GM20000 (cell line): ENCODE data around the gene NANOS3.

ENCODE experiments used
- DNase-seq: peaks from one replicate; pipeline ENCODE4 v3.0.0; 2012; ENCODE audit warnings: low spot score
- TF ChIP-seq, protein P1 (sequence below): IDR thresholded peaks from 2 replicates; pipeline ENCODE4 v1.5.1; 2012; ENCODE audit warnings: mild to moderate bottlenecking, control low read depth; ENCODE audit errors: extremely low read depth, missing control alignments

The NANOS3 gene

DNA sequence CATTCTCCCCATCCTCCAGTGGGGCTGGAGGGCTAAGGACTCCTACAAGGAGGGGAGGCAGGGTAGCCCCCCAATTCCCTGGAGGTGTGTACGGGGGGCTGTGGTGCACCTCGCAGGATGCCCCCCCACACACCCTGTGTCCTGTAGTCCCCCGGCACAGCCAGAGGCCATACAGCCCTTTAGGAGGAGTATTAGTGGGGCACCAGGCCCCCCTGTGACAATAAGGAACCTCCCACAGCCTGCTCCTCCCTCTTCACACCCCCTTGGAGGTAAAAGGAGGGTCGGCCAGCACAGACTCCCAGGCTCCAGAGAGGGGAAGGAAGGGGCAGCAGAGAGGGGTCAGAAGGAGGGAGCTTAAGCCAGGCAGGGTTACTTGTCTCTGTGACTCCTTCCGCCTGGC lies at the start of gene NANOS3:
Gene NANOS3 (plus strand): TSS at position 301 of the 400 bp plus-strand sequence. CDS start 115 bp downstream, outside the sequence.
- TF ChIP-seq, protein P1, sequence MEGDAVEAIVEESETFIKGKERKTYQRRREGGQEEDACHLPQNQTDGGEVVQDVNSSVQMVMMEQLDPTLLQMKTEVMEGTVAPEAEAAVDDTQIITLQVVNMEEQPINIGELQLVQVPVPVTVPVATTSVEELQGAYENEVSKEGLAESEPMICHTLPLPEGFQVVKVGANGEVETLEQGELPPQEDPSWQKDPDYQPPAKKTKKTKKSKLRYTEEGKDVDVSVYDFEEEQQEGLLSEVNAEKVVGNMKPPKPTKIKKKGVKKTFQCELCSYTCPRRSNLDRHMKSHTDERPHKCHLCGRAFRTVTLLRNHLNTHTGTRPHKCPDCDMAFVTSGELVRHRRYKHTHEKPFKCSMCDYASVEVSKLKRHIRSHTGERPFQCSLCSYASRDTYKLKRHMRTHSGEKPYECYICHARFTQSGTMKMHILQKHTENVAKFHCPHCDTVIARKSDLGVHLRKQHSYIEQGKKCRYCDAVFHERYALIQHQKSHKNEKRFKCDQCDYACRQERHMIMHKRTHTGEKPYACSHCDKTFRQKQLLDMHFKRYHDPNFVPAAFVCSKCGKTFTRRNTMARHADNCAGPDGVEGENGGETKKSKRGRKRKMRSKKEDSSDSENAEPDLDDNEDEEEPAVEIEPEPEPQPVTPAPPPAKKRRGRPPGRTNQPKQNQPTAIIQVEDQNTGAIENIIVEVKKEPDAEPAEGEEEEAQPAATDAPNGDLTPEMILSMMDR, result no peak
- no peak for DNase-seq

DNA sequence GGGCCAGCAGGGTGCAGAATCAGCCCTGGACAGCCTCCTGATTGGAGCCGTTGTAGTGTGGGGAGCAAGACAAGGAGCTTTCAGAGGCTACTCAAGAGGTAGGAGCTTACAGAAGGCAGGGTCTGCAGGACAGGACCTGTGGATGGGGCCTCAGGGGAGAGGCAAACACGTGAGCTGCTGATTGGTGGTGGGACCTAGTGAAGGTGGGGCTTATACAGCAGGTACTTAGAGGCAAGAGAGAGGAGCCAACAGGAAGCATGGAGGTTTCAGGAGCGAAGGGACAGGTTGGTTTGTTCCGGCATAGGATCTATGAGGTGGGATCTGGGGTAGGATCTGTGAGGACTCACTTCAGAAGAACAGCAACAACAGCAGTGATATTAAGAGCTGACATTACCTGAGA lies 49.3 kb upstream of the NANOS3 start:
- no peak for DNase-seq

DNA sequence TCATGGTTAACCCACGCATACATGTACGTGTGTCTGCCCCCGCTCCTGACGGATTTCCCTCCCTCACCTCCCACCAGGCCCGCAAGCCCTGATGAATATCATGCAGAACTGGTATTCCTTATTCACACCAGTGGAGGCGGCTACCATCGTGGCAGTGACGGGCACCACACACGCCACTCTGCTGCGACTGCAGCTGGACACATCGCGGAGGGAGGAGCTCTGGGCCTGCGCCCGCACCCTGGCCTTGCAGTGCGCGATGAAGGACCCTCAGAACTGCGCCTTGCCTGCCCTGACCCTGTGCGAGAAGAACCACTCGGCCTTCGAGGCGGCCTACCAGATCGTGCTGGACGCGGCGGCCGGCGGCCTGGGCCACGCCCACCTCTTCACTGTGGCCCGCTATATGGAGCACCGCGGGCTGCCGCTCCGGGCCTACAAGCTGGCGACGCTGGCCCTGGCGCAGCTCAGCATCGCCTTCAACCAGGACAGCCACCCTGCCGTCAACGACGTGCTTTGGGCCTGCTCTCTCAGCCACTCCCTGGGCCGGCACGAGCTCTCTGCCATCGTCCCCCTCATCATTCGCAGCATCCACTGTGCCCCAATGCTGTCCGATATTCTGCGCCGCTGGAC lies 46.7 kb upstream of the NANOS3 start:
- TF ChIP-seq, protein P1, result no peak
- no peak for DNase-seq

More for the DNA sequence above, 49.3 kb upstream of the NANOS3 start:
- TF ChIP-seq, protein P1, result no peak

- DNase-seq, result no peak
- TF ChIP-seq, protein P1, result no peak
Measured at GRCh38 chr19:13830741-13831536, 46.0 kb upstream of the NANOS3 start.

- DNase-seq, result no peak
- TF ChIP-seq, protein P1, result no peak
Measured at GRCh38 chr19:13831537-13832467, 45.1 kb upstream of the NANOS3 start.

- peak; percentile 99 for DNase-seq
- TF ChIP-seq, protein P1, result peak; percentile 46
Measured at GRCh38 chr19:13833330-13834243, 43.3 kb upstream of the NANOS3 start.
